GM21717 (cell line): ENCODE data around the gene ANKLE1.

Experiments
- ATAC-seq: cut with Tn5 transposase; IDR thresholded peaks from one replicate; pipeline ENCODE4 v1.9.1; 2021; ENCODE audit warnings: mild to moderate bottlenecking, moderate library complexity; ENCODE audit not compliant: unreplicated experiment

Gene ANKLE1

GRCh38 chr19:17325133-17325532 is 43.4 kb downstream of the ANKLE1 start:
- no peak for ATAC-seq

DNA sequence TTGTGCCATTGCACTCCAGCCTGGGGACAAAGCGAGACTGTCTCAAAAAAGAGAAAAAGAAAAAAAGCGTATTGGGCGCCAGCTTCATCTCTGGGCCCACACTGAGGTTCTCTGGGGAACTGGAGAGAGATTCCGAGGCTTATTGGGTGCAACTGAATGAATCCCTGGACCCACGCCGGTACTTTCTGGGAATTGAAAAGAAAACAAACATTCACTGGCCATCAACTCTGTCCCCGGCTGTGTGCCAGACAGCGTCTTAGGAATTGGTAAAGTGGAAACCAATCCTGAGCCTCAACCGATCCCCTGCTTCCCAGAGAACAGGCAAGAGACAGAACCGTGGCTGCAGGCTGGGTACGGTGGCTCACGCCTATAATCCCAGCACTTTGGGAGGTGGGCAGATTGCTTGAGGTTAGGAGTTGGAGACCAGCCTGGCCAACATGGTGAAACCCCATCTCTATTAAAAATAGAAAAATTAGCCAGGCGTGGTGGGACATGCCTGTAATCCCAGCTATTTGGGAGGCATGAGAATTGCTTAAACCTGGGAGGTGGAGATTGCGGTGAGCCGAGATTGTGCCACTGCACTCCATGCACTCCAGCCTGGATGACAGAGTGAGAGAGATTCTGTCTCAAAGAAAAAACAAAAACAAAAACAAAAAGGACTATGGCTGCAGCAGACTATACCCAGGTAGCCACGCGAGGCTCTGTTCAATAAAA is 44.3 kb downstream of the ANKLE1 start:
- ATAC-seq = no peak

- ATAC-seq = no peak
Observed at GRCh38 chr19:17326595-17326966, 44.9 kb downstream of the ANKLE1 start.

GRCh38 chr19:17327068-17327653 is 45.5 kb downstream of the ANKLE1 start:
- ATAC-seq = no peak

GRCh38 chr19:17327654-17328516 is 46.2 kb downstream of the ANKLE1 start:
- no peak for ATAC-seq

- ATAC-seq = no peak
Observed at GRCh38 chr19:17328517-17329365, 47.0 kb downstream of the ANKLE1 start.

- no peak for ATAC-seq
Observed at GRCh38 chr19:17329366-17330261, 47.9 kb downstream of the ANKLE1 start.

- ATAC-seq = no peak
Observed at GRCh38 chr19:17330262-17331044, 48.8 kb downstream of the ANKLE1 start.

DNA sequence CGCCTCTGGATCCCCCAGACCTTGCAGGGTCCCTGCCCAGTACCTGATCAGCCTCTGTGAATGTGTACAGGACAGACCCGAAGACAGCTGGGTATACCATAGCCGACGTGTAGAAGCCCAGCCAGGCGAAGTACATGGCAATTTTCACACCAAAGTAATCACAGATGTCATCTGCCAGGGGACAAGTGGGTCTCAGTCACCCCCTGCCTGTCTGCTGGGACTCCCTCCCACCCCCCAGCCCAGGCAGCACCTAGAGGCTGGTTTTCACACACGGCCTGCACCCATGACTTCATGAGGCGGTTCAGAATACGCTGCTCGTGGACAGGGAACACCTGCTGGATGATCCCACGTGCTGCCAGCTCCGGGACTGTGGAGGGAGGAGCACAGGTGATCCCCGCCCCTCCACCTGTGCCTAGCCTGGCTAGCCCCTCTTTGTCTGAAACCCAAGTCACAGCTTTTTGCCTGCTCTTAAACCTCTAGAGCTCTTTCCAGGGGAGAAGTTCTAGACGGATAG is 49.4 kb downstream of the ANKLE1 start:
- ATAC-seq = no peak

DNA sequence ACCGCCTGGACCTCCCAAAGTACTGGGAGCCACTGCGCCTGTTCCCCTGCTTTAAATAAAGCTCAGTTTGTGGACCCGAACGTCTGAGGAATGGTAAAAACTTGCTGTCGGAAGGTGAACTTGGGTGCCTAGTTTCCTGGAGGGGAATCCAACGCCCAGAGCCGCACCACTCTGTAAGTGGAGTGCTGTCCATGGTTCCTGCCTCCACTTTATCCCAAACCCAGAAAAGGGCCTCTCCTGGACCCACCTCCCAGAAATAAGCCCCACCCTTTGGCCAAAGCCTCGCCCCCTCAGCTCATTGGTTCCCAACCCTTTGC is 50.6 kb downstream of the ANKLE1 start:
- ATAC-seq = no peak

DNA sequence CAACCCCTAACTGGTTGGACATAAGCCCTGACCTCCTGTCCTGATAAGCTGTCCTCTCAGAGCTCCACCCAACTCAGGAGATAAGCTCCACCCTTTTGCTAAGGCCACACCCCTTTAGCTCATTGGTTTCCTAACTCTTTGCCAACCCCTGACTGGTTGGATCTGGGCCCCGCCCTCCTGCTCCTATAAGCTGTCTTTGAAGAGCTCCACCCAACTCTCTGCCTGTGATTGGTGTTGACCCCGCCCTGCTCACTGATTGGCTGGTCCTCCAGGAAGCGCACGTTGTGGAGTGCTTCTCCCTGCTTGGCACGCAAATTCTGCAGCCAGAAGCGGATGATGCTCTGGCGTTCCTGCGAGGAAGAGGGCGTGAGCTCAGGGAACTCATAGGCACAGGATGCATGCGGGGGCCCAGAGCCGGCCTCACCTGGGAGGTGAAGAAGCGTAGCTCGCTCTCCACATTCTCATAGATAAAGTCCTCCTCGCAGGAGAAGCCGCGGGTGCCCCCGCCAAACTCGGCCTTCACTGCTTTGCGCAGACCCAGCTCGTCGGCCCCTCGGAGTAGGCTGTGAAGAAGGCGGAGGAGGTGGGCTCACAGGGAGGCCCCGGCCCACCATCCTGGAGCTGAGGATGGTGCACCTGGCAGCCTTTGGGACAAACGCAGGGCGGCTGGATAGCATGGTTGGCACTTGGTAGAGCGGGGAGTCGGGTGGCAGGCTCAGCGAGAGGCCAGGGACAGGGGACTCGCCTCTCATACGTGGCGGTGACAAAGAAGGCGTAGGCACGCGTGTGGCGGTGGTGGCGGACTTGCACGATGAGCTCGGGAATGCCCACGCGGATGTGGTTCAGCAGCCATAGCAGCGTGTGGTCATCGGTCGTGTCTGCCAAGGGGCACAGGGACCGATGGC is 51.2 kb downstream of the ANKLE1 start:
- ATAC-seq = no peak

DNA sequence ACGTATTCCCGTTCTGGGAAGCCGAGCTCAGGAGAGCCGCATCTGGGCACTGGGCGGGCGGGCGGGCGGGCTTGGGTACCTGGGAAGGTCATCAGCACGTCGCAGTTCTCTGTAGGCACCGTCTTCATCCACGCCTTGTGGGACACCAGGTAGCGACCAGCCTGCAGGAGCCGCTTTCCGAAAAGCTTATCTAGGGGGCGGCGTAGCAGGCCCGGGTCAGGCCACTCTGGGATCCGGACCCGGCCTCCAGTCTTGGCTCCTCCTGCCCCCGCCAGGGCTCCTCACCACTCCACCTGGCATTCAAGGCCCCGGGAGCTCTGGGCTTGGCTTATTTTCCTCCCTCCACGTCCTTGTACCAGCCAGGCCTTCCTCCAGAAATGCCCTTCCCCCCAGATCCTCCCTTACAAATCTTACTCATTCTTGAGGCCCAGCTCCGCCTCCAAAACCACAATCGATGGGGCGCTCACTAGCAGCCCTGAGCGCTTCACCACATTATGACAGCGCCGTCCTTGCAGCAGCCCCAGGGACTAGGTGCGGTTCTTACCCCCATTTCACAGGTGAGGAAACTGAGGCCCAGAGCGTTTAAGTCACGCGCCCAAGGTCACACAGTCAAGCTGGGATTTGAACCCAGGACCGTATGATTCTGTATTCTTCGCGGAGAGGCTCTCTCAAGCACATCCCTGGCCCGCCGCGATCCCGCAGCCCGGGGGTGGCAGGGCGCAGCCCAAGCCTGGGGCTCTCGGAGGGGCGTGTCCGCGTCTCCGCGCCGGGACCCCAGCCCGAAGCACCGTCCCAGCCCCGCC is 52.1 kb downstream of the ANKLE1 start:
- ATAC-seq = no peak

DNA sequence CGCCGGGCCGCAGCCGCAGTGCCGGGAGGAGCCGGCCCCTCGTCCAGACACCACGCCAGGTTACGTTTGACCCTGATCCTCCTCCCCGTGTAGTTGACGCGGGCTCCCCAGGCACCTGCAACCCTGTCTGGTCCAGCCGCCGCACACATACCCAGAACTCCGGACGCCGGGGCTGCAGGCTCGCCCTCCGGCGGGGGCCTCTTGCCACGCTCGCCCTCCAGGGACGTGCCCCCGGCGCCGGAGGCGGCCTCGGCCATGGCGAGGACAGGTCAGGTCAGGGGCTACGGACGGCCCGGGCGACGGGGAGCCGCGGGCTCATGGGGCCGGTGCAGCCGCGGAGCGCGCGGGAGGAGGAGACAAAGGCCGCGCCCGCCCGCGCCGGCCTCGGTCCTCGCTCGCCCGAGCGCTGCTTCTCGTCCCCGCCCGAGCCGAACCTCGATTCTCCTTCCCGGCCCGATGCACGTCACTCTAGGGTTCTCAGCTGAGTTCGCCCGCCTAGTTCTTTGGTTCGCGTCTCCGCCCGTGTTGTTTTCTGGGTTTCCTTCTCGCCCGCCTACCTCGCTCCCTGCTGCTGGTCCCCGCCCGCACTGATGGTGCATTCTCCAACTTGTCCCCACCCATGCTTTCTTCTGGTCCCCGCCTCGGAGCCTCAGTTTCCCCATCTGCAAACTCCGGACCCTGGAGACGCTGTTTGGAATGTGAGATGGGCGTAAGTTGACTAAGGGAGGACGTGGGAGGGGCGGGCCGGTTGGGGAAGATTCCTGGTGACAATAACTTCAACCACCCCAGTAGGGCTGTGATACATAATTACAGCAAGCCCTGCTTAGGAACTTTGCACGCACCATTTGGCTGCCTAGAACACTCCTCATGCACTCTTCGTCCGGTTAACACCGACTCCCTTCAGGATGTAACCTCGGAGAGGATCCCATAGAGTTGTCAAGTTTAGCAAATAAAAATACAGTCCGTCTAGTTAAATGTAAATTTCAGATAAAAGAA is 53.0 kb downstream of the ANKLE1 start, which contains the start of gene ANO8:
TSS of gene ANO8 (minus strand) at position 442 of the 996 bp plus-strand sequence. CDS start at position 257, 185 bp downstream.
- no peak for ATAC-seq

GRCh38 chr19:17335575-17335974 is 53.9 kb downstream of the ANKLE1 start:
- no peak for ATAC-seq
